ENCODE results near the gene LRFN4. TPM values are rescaled to one million over a fixed set of nuclear protein-coding genes. Genes with fewer than 3 reads are reported as not detected.
A peak's percentile ranks its signal among the peaks of the same experiment; 100 is the strongest.

The LRFN4 gene
- total RNA-seq, 3 donors from 2014 or later, result 20.3 to 29.1 (median 27.8) TPM

DNA sequence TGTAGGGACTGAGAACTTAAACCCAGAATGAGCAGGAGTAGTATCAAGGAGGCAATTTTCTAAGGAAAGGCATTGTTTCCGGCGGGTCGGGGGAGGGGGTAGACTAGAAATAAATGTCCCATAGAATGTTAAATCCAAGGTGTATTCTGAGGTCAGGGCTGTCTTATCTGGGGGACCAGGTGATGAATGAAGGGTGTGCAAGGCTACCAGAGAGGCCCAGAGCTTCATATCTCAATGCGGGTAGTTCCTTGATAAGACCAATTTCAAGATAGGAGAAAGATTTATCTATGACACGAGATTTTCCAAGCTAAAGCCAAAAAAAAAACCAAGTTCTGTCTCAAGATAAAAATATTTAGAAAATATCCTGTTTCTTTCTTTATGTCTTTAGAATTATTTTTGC, 21.9 kb upstream of the LRFN4 start:
- TF ChIP-seq, protein P1, sequence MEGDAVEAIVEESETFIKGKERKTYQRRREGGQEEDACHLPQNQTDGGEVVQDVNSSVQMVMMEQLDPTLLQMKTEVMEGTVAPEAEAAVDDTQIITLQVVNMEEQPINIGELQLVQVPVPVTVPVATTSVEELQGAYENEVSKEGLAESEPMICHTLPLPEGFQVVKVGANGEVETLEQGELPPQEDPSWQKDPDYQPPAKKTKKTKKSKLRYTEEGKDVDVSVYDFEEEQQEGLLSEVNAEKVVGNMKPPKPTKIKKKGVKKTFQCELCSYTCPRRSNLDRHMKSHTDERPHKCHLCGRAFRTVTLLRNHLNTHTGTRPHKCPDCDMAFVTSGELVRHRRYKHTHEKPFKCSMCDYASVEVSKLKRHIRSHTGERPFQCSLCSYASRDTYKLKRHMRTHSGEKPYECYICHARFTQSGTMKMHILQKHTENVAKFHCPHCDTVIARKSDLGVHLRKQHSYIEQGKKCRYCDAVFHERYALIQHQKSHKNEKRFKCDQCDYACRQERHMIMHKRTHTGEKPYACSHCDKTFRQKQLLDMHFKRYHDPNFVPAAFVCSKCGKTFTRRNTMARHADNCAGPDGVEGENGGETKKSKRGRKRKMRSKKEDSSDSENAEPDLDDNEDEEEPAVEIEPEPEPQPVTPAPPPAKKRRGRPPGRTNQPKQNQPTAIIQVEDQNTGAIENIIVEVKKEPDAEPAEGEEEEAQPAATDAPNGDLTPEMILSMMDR (IDR thresholded peaks at IDR 0.05), result no peak
- H3K36me3 ChIP-seq (ENCODE audit: low read depth), result peaks cover 3% of the 10 kb centered on the region
- ATAC-seq (no peak), DNase-seq (no peak)
- no peaks in the 10 kb centered on the region for H3K9me3 ChIP-seq
- no peak overlapping the region for H3K4me3 ChIP-seq
- H3K4me1 ChIP-seq (ENCODE audit: low read depth), result no peaks in the 10 kb centered on the region
- intact Hi-C loops (cut with DNase I, micrococcal nuclease), result loop anchor here (2.0 to 5.0 kb wide), 2 partner anchors 138 to 140 kb away; no protein-coding TSS in a partner anchor

DNA sequence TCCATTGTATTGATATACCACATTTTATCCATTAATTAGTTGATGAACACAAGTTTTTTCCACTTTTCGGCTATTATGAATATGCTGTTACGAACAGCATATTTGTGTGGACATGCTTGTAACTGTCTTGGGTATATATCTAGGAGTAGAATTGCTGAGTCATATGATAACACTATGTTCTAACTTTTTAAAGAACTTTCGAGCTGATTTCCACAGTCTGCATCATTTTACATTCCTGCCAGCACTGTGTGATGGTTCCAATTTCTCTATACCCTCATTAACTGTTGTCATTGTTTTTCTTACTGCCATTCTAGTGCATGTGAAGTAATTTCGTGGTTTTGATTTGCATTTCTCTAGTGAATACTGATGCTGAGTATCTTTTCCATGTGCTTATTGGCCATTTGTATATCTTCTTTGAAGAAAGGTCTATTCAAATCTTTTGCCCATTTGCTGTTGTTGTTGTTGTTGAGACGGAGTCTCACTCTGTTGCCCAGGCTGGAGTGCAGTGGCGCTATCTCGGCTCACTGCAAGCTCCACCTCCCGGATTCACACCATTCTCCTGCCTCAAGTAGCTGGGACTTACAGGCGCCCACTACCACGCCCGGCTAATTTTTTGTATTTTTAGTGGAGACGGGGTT, 21.0 kb upstream of the LRFN4 start:
- intact Hi-C loops (cut with DNase I, micrococcal nuclease), result loop anchor here in 1 of 2 donors (2.0 kb wide), 1 partner anchor 141 kb away; no protein-coding TSS in a partner anchor
- Histone ChIP-seq H3K4me3 (no peak overlapping the region), H3K9me3 (no peaks in the 10 kb centered on the region), H3K4me1 (ENCODE audit: low read depth) (no peaks in the 10 kb centered on the region), H3K36me3 (ENCODE audit: low read depth) (peaks cover 3% of the 10 kb centered on the region)
- no peak for DNase-seq
- ATAC-seq, result no peak
- TF ChIP-seq, protein P1 (IDR thresholded peaks at IDR 0.05), result no peak

DNA sequence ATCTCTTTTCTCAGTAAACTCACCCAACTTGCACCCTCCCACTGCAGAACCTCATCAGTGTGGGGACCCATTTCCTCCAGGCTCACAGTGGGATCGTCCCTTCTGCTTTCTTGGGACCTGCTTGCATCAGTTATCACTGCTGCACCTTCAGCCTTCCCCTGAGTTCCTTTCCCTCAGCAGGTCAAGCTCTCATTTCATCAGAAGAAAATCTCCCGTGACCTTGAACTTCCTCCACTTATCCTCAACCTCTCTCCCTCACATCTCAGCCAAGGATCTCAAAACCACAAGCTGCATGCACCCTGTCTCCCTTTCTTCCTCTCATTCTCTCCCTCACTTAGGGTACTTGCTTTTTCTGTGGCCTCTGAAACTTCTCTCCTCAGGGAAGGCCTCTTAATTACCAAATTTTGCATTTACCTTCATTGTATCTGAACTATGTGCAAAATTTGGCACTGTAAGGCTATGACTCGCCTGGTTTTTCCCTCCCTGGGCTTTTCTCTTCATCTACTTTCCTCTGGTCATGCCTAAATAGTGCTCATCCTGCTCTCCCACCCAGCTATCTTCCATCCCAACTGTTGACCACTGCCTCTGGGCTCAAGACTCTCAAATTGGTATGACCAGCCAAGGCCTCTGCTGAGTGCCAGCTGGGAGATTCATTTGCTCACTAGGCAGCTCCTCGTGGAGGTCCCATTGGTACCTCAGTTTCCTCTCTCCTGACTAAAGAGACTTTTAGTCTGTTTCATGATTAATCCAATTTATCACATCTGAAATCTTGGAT, 16.4 kb upstream of the LRFN4 start:
- H3K9me3 ChIP-seq, result no peaks in the 10 kb centered on the region
- no peak overlapping the region for H3K4me3 ChIP-seq
- TF ChIP-seq, protein P1 (IDR thresholded peaks at IDR 0.05), result no peak
- DNase-seq (no peak), ATAC-seq (no peak)
- peaks cover 3% of the 10 kb centered on the region for H3K36me3 ChIP-seq (ENCODE audit: low read depth)
- intact Hi-C loops (cut with DNase I, micrococcal nuclease), result no loop called here
- peaks cover 26% of the 10 kb centered on the region for H3K4me1 ChIP-seq (ENCODE audit: low read depth)

DNA sequence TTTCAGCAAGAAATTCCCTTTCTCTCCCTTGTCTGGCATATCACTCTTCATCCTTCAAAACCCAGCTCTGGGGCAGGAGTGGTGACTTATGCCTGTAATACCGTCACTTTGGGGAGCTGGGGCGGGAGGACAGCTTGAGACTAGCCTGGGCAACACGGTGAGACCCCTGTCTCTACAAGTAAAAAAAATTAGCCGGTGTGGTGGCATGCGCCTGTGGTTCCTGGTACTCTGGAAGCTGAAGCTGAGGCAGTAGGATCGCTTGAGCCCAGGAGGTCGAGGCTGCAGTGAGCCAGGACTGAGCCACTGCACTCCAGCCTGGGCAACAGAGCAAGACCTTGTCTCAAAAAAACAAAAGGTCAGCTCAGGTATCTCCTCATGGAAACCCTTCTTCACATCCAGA, 15.0 kb upstream of the LRFN4 start:
- peaks cover 26% of the 10 kb centered on the region for H3K4me1 ChIP-seq (ENCODE audit: low read depth)
- ATAC-seq (no peak), DNase-seq (no peak)
- H3K36me3 ChIP-seq (ENCODE audit: low read depth), result peaks cover 3% of the 10 kb centered on the region
- intact Hi-C loops (cut with DNase I, micrococcal nuclease), result no loop called here
- TF ChIP-seq, protein P1 (IDR thresholded peaks at IDR 0.05), result no peak
- no peak overlapping the region for H3K4me3 ChIP-seq
- no peaks in the 10 kb centered on the region for H3K9me3 ChIP-seq

DNA sequence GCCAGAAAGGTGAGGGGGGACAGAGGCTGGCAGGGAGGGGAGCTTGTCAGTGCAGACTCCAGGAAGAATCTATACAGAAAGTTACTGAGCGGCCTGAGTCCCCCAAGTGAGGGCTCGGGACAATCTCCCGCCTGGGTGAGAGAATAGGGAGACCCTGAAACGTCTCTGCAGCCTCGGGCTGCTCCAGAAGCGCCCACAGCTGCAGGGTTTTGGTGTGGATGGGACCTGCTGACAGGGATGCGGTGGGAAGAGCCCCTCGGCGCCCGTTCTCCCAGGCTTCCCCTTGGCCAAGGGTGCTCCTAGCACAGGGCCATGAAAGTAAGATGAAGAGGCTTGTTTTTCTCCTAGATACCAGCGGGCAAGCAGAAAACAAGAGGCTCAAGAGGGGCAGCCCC, 14.4 kb upstream of the LRFN4 start:
- Histone ChIP-seq H3K9me3 (no peaks in the 10 kb centered on the region), H3K36me3 (ENCODE audit: low read depth) (peaks cover 3% of the 10 kb centered on the region), H3K4me3 (peak overlapping the region; percentile 90), H3K4me1 (ENCODE audit: low read depth) (peaks cover 26% of the 10 kb centered on the region)
- intact Hi-C loops (cut with DNase I, micrococcal nuclease), result no loop called here
- DNase-seq, result no peak
- TF ChIP-seq, protein P1 (IDR thresholded peaks at IDR 0.05), result no peak
- peak; percentile 10 for ATAC-seq
